Measurements from ENCODE around the gene DCAF8L1. TPM values are rescaled to one million over a fixed set of nuclear protein-coding genes. Genes with fewer than 3 reads are reported as not detected.

Gene DCAF8L1
- total and polyA plus RNA-seq, 10 of the 15 experiments (the other 5 are each of a cell fraction or from before 2014, with no cell fraction given) = 0.11 TPM; not detected in 9

DNA sequence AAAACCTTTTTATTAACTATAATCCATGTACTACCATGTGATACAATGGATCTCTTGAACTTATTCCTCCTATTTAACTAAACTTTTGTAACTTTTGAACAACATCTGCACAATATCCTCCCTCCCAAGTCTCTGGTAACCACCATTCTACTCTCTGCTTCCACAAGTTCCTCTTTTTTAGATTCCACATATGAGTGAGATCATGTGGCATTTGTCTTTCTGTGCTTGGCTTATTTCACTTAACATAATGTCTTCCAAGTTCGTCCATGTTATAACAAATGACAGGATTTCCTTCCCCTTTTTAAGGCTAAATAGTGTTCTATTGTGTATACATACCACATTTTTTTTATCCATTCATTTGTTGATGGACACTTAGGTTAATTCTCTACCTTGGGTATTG is 28.1 kb downstream of the DCAF8L1 start:
- no peak overlapping the region for H3K27ac ChIP-seq (ENCODE audit: control insufficient read depth, insufficient read depth)
- no peaks in the 10 kb centered on the region for H3K36me3 ChIP-seq (ENCODE audit: control insufficient read depth in 2 of 2, insufficient read depth in 2 of 2, low read length in 1 of 2)
- no peak overlapping the region for H3K4me3 ChIP-seq
- intact Hi-C loops (cut with micrococcal nuclease; ENCODE audit: unreplicated experiment) = no loop called here
- no peak overlapping the region for H3K9ac ChIP-seq (ENCODE audit: control insufficient read depth, insufficient read depth, low read length)
- H3K4me1 ChIP-seq (ENCODE audit: control insufficient read depth, insufficient read depth, low read length) = no peaks in the 10 kb centered on the region
- SMC1A ChIA-PET (ENCODE audit: uncharacterized antibody, unreplicated experiment) = interaction anchor here (1.0 kb wide), 1 partner anchor 10 kb away, joined by 3 read pairs; no protein-coding TSS in a partner anchor
- in situ Hi-C loops (cut with MboI) = no loop called here
- no peak overlapping the region for H3K4me2 ChIP-seq (ENCODE audit: control insufficient read depth, insufficient read depth)
- H4K20me1 ChIP-seq (ENCODE audit: control insufficient read depth, insufficient read depth) = no peaks in the 10 kb centered on the region
- BruUV-seq (replicated peaks) = no TSS peak
- POLR2A ChIA-PET = no interaction called here
- ATAC-seq (peak; percentile 50), DNase-seq (ENCODE audit: low read depth, low spot score) (no peak), FAIRE-seq (no peak)
- no peaks in the 10 kb centered on the region for H3K27me3 ChIP-seq (replicated peaks in 1 of 2; ENCODE audit: control insufficient read depth in 2 of 2, insufficient read depth in 2 of 2, low read length in 1 of 2)
- H2AFZ ChIP-seq (ENCODE audit: control insufficient read depth, low read depth, low read length) = no peak overlapping the region
- RAD21 ChIA-PET (ENCODE audit: unreplicated experiment) = no interaction called here
- CTCF ChIA-PET = no interaction called here
- TF ChIP-seq MTA2 (IDR thresholded peaks at IDR 0.05; ENCODE audit: low read depth) (no peak), MYB (IDR thresholded peaks at IDR 0.05; ENCODE audit: borderline replicate concordance, low read depth, low read length) (no peak), ZBTB11 (CRISPR knock-in tag; IDR thresholded peaks at IDR 0.05) (no peak), BACH1 (IDR thresholded peaks at IDR 0.05; ENCODE audit: borderline replicate concordance) (no peak), YY1 (IDR thresholded peaks at IDR 0.05; ENCODE audit: low read depth, low read length) (no peak), BCL11A (IDR thresholded peaks at IDR 0.05; ENCODE audit: low read depth, low read length) (no peak), ZNF622 (IDR thresholded peaks at IDR 0.05) (no peak), PRDM15 (CRISPR knock-in tag; IDR thresholded peaks at IDR 0.05) (no peak), RCOR1 (conservative IDR thresholded peaks at IDR 0.05; ENCODE audit: low read depth, low read length) (no peak)
- no peaks in the 10 kb centered on the region for H3K9me3 ChIP-seq (replicated peaks; ENCODE audit: control insufficient read depth, insufficient read depth, low read length)
- WGBS (ENCODE audit: insufficient coverage, insufficient replicate concordance, low lambda C conversion rate, missing lambda C conversion rate) = 0% methylated on average over 1 of the region's 1 CpG
- no peaks in the 10 kb centered on the region for H3K79me2 ChIP-seq (ENCODE audit: control insufficient read depth, insufficient read depth, low read length)

Data from GM12878 (cell line).